DND-41 (cell line): ENCODE data around the gene FAM136A.

Experiments
- ATAC-seq: fragments of 200-7000 bp; cut with Tn5 transposase; 3 replicates; pipeline ENCODE4 v1.9.1; 2021; ENCODE audit warnings: low read depth; ENCODE audit not compliant: insufficient read depth
- DNase-seq: peaks from one replicate; pipeline ENCODE4 v3.0.0-alpha.2; 2020
- H2AFZ ChIP-seq: 2 replicates; pipeline ENCODE4 v1.6.0; 2012; ENCODE audit warnings: low read depth, low read length
- H3K27ac ChIP-seq: 2 replicates; pipeline ENCODE4 v1.5.1; 2012; ENCODE audit warnings: low read length, inconsistent platforms
- H3K27me3 ChIP-seq: fragments of 200-600 bp; sonication (generic); 2 replicates; pipeline ENCODE4 v1.6.0; 2012; ENCODE audit warnings: low read length, mild to moderate bottlenecking, inconsistent platforms; ENCODE audit not compliant: insufficient read depth, poor library complexity
- H3K36me3 ChIP-seq: 2 replicates; pipeline ENCODE4 v1.5.1; 2012; ENCODE audit warnings: low read length, inconsistent platforms; ENCODE audit not compliant: insufficient read depth
- H3K4me1 ChIP-seq: 2 replicates; pipeline ENCODE4 v1.5.1; 2012; ENCODE audit warnings: mild to moderate bottlenecking, low read length; ENCODE audit not compliant: insufficient read depth
- H3K4me2 ChIP-seq: 2 replicates; pipeline ENCODE4 v1.6.0; 2012; ENCODE audit warnings: mild to moderate bottlenecking, moderate library complexity, low read length, inconsistent platforms; ENCODE audit not compliant: insufficient read depth
- H3K4me3 ChIP-seq, 2 experiments: fragments of 200-600 bp in 1 of 2; shearing (Covaris generic) in 1 of 2; 2 replicates each; pipeline ENCODE4 v1.5.1; 2012 to 2016; ENCODE audit warnings: inconsistent platforms in 2 of 2, low read length in 2 of 2, mild to moderate bottlenecking in 2 of 2, low read depth in 1 of 2, moderate library complexity in 1 of 2
- H3K79me2 ChIP-seq: 2 replicates; pipeline ENCODE4 v1.6.0; 2012; ENCODE audit warnings: low read length, inconsistent platforms; ENCODE audit not compliant: insufficient read depth
- H3K9ac ChIP-seq: 2 replicates; pipeline ENCODE4 v1.6.0; 2012; ENCODE audit warnings: low read depth, mild to moderate bottlenecking, inconsistent platforms, low read length, moderate library complexity
- H3K9me3 ChIP-seq: 2 replicates; pipeline ENCODE4 v1.5.1; 2012; ENCODE audit warnings: low read length, moderate library complexity, mild to moderate bottlenecking, inconsistent platforms; ENCODE audit not compliant: insufficient read depth, severe bottlenecking
- H4K20me1 ChIP-seq: 2 replicates; pipeline ENCODE4 v1.6.0; 2012; ENCODE audit warnings: low read length; ENCODE audit not compliant: insufficient read depth
- EZH2 ChIP-seq: IDR thresholded peaks from 3 replicates; pipeline ENCODE4 v1.6.1; 2012; ENCODE audit warnings: borderline replicate concordance, low read depth, mild to moderate bottlenecking, moderate library complexity, low read length, inconsistent platforms; ENCODE audit not compliant: severe bottlenecking
- TF ChIP-seq, protein P1 (sequence below): IDR thresholded peaks from 2 replicates; pipeline ENCODE4 v1.5.1; 2012; ENCODE audit warnings: borderline replicate concordance, low read length, moderate library complexity, mild to moderate bottlenecking; ENCODE audit not compliant: poor library complexity, severe bottlenecking; ENCODE audit errors: extremely low read depth

Gene FAM136A

DNA sequence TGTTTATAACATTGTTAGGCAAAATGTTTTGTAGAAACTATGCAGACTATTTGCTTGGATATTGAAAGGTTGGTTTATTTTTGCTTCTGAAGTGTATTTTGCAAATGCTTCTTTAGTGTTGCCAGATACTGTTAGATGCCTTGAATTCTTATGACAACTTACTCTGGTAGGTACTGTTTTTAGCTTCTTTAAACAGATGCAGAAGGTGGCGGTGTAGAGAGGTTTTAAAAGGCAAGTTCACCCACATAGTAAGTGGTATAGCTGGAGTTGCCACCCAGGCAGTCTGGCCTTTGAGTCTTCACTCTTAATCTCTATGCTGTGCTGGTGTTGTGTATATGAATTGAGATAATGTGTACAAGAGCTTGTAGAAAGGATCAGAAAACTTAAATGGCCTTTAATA lies 40.4 kb downstream of the FAM136A start:
- DNase-seq: no peak
- Histone ChIP-seq H3K9ac (no peak overlapping the region), H3K27me3 (no peaks in the 10 kb centered on the region)

DNA sequence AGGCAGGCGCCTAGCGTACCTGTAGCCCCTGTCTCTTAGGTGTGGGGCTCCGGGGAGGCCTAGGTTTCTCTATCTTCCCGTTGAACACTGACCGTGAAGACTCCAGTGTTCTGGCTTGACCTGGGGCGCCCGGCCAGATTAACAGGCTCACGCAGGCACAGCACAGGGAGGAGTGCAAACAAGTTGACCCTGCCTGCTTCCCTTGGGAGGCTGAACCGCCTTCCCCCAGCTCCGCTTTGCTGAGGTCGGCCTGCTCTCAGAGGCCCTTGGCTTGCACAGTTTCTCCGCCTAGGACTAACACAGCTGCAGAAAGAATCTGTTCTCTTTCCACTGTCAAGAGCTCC lies 43.4 kb downstream of the FAM136A start:
- DNase-seq: no peak
- peaks cover 28% of the 10 kb centered on the region for H3K4me1 ChIP-seq

More for the DNA sequence above, 40.4 kb downstream of the FAM136A start:
- H3K27ac ChIP-seq: no peak overlapping the region
- H3K4me2 ChIP-seq: no peak overlapping the region
- peaks cover 21% of the 10 kb centered on the region for H3K36me3 ChIP-seq
- H3K79me2 ChIP-seq: no peaks in the 10 kb centered on the region; the same call in 1 of the 2 replicates
- H3K9me3 ChIP-seq: no peaks in the 10 kb centered on the region
- peaks cover 26% of the 10 kb centered on the region for H3K4me1 ChIP-seq
- no peak overlapping the region for H2AFZ ChIP-seq
- no peak overlapping the region for H3K4me3 ChIP-seq
- TF ChIP-seq EZH2: no peak
- TF ChIP-seq, protein P1, sequence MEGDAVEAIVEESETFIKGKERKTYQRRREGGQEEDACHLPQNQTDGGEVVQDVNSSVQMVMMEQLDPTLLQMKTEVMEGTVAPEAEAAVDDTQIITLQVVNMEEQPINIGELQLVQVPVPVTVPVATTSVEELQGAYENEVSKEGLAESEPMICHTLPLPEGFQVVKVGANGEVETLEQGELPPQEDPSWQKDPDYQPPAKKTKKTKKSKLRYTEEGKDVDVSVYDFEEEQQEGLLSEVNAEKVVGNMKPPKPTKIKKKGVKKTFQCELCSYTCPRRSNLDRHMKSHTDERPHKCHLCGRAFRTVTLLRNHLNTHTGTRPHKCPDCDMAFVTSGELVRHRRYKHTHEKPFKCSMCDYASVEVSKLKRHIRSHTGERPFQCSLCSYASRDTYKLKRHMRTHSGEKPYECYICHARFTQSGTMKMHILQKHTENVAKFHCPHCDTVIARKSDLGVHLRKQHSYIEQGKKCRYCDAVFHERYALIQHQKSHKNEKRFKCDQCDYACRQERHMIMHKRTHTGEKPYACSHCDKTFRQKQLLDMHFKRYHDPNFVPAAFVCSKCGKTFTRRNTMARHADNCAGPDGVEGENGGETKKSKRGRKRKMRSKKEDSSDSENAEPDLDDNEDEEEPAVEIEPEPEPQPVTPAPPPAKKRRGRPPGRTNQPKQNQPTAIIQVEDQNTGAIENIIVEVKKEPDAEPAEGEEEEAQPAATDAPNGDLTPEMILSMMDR: peak; percentile 4
- ATAC-seq: no peak
- no peaks in the 10 kb centered on the region for H4K20me1 ChIP-seq

DNA sequence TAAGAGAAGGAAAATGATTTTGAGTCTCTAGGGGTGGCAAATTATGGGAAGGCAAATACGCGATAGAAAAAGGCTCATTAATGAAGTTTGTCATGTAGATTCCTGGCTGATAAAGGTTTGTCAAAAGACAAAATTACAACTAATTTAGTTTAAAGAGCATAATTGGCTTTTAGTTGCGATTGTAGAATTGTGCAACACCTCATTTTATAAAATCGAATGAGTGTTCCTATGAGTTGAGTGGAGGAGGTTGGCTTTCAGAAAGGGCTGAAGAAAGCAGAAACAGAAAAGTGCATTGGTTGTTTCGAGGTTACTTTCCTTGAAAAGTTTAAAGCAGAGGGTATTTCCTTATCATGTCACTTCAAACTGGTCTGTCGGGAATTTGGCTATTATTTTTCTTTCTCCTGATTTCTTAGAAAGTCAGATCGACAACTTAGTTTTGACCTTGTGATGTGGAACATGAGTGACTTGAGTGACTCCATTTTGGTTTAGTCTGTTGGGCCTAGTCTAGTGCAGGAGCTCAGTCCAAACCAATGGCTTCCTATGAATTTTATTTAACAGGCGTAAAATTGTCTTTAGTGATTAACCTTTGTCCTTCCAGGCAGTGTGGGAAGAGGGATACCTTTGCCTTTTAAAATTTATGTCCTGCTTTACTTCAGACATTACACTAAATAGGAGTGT lies 46.1 kb downstream of the FAM136A start:
- ATAC-seq: no peak
- Histone ChIP-seq H4K20me1 (no peaks in the 10 kb centered on the region), H3K4me2 (no peak overlapping the region), H2AFZ (no peak overlapping the region), H3K36me3 (peaks cover 7% of the 10 kb centered on the region; the same call in 1 of the 2 replicates), H3K9ac (no peak overlapping the region), H3K4me1 (peaks cover 28% of the 10 kb centered on the region), H3K27me3 (no peaks in the 10 kb centered on the region), H3K9me3 (no peaks in the 10 kb centered on the region), H3K79me2 (no peaks in the 10 kb centered on the region; the same call in 1 of the 2 replicates), H3K4me3 (no peak overlapping the region), H3K27ac (no peak overlapping the region)
- TF ChIP-seq EZH2: no peak
- TF ChIP-seq, protein P1: no peak
- DNase-seq: no peak

More for the DNA sequence above, 43.4 kb downstream of the FAM136A start:
- peak overlapping the region; percentile 90 for H3K4me2 ChIP-seq
- no peaks in the 10 kb centered on the region for H3K9me3 ChIP-seq
- TF ChIP-seq EZH2: no peak
- TF ChIP-seq, protein P1: no peak
- ATAC-seq: peak; percentile 2; the same call in 1 of the 3 replicates
- H4K20me1 ChIP-seq: no peaks in the 10 kb centered on the region
- H3K27ac ChIP-seq: peak overlapping the region; percentile 68
- H3K4me3 ChIP-seq: peak overlapping the region; percentile 35 to 68; a peak in 3 of 4 replicates
- H3K9ac ChIP-seq: peak overlapping the region; percentile 66
- no peaks in the 10 kb centered on the region for H3K27me3 ChIP-seq
- peak overlapping the region; percentile 97 for H2AFZ ChIP-seq
- no peaks in the 10 kb centered on the region; the same call in 1 of the 2 replicates for H3K79me2 ChIP-seq
- H3K36me3 ChIP-seq: peaks cover 11% of the 10 kb centered on the region
